WI38 (cell line): Measurements from ENCODE around the gene PLEKHA8.

Source experiments
- H3K4me3 ChIP-seq: 2 replicates; pipeline ENCODE4 v1.5.1; 2011; ENCODE audit warnings: low read depth, mild to moderate bottlenecking, control low read depth, low read length
- TF ChIP-seq, protein P1 (sequence below): IDR thresholded peaks from 2 replicates; pipeline ENCODE4 v1.5.1; 2012; ENCODE audit warnings: low read depth, mild to moderate bottlenecking, control low read depth, low read length

The PLEKHA8 gene

GRCh38 chr7:30029696-30030095 is 1.5 kb downstream of the PLEKHA8 start:
- H3K4me3 ChIP-seq, result peak overlapping the region; percentile 77
- TF ChIP-seq, protein P1, sequence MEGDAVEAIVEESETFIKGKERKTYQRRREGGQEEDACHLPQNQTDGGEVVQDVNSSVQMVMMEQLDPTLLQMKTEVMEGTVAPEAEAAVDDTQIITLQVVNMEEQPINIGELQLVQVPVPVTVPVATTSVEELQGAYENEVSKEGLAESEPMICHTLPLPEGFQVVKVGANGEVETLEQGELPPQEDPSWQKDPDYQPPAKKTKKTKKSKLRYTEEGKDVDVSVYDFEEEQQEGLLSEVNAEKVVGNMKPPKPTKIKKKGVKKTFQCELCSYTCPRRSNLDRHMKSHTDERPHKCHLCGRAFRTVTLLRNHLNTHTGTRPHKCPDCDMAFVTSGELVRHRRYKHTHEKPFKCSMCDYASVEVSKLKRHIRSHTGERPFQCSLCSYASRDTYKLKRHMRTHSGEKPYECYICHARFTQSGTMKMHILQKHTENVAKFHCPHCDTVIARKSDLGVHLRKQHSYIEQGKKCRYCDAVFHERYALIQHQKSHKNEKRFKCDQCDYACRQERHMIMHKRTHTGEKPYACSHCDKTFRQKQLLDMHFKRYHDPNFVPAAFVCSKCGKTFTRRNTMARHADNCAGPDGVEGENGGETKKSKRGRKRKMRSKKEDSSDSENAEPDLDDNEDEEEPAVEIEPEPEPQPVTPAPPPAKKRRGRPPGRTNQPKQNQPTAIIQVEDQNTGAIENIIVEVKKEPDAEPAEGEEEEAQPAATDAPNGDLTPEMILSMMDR, result no peak

DNA sequence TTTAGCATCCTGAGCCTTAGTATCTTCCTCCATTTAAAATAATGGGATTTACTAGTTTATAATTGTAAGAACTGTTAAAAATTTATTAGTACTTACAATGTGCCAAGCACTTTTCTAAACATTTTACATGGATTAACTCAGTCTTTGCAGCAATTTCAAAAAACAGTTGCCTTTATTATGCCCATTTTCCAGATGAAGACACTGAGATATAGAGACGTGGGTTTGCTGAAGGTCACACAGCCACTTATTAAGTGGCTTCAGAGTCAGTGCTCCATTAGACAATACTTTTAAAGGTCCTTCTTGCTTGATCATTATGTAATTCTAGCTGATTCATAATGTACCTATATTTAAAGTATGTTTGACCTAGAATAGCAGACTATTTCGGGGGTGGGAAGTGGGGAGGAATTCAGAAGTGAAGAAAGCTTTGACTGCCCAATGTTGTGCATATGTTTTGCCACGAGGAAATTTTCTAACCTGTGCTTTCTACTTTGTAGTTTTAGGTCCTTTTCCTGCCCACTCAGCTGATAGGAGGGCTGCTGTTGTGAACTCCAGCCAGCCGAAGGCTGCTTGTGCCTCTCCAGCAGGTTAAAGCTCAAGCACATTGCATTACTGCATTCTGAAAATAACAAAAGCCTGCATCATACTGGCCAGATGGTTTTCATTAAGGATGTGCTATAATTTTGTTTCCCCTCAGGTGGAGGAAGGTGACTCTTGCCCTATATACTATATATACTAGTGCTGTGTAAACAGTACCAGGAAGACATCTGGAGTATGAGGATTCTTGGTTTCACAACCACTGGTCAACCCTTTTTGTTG is 4.3 kb downstream of the PLEKHA8 start:
- no peak overlapping the region for H3K4me3 ChIP-seq

GRCh38 chr7:30034501-30034900 is 6.3 kb downstream of the PLEKHA8 start:
- no peak overlapping the region for H3K4me3 ChIP-seq
- TF ChIP-seq, protein P1, result no peak

More for the DNA sequence above, 4.3 kb downstream of the PLEKHA8 start:
- TF ChIP-seq, protein P1, result no peak

DNA sequence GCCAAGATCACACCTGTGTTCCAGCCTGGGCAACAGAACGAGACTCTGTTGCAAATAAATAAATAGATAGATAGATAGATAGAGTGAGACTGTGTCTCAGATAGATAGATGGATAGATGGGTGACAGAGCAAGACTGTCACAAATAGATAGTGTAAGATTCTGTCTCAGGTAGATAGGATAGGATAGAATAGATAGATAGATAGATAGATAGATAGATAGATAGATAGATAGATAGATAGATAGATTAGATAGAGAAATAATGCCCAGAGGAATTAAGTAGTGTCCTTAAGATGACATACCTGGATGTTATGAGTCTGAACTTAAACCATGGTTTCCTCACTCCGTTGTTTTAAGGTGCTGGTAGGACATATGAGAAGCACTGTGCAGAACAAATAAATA is 8.0 kb downstream of the PLEKHA8 start:
- TF ChIP-seq, protein P1, result no peak
- no peak overlapping the region for H3K4me3 ChIP-seq

DNA sequence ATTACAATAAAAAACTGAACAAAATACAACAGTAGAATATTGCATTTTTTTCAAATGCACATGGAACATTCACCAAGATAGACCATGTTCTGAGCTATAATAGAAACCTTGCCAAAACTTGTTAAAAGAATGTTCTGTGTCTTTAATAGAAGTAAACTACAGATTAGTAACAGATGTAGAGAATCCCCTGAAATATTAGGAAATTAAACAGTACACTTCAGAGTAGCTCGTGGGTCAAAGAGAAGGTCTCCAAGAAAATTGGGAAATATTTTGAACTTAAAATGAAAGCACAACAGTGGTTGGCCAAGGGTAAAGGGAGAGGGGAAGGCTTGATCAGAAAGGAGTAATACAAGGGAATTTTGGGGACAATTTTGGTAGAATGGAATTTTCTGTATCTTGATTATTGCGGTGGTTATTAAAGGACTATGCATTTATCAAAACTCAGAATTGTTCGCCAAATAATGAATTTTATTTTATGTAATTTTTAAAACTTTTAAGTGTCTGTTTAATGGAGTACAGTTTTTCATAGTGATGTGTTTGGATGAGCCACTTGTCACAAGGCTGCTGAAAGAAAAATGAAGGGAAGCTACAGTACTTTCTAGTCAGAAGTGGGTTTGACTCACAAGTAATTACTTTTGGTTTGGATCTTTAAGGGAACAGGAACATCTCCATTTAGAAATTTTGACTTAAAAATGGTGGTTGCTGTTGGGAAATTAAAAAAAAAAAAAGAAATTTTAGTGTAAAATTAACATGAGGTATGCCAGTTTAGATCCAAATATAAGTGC is 10.2 kb downstream of the PLEKHA8 start:
- H3K4me3 ChIP-seq, result no peak overlapping the region
- TF ChIP-seq, protein P1, result no peak

DNA sequence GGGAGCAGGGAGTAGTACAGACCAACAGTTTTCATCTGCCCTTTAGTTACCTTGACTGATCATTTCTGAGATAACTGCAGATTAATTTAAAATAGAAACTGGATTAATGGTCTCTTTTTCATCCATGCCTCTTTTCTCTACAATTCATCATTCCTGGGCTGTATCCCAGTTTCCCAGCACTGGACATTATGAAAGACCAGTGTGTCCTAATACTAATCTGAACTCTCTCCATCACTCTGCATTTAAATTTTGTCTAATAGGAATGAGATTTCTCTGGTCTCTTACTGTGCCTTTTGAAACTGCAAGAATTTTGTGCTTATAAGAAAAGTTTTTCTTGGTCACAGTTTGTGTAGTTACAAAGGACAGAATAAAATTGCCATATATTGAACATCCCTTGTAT is 12.7 kb downstream of the PLEKHA8 start:
- no peak overlapping the region for H3K4me3 ChIP-seq
- TF ChIP-seq, protein P1, result no peak

GRCh38 chr7:30041526-30042269 is 13.5 kb downstream of the PLEKHA8 start:
- TF ChIP-seq, protein P1, result no peak
- no peak overlapping the region for H3K4me3 ChIP-seq
